ENCODE results near the gene PFN3. TPM values are rescaled to one million over a fixed set of nuclear protein-coding genes. Genes with fewer than 3 reads are reported as not detected.

Gene PFN3
- polyA plus RNA-seq, 1 of the 3 experiments (the other 2 are of a cell fraction): not detected

DNA sequence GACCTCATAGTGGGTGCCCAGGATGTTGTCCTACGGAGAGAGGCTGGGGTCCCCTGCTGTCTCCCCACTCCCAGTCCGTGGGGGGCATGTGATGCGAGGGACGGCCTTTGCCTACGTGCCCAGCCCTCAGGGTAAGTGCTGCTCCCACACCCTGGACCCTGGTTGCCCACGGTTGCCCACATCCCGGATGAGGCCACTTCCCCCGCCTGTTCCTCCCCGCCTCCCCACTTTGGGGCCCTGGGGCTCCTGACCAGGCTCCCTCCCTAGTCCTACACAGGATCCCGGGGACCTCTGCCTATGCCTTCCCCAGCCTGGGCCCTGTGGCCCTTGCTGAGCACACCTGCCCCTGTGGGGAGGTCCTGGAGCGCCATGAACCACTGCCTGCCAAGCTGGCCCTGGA lies 14.7 kb downstream of the PFN3 start:
- no peaks in the 10 kb centered on the region for H3K36me3 ChIP-seq (replicated peaks in 1 of 2; ENCODE audit: control insufficient read depth in 1 of 2, insufficient read depth in 2 of 2, low read length in 1 of 2)
- H3K79me2 ChIP-seq (ENCODE audit: insufficient read depth): no peaks in the 10 kb centered on the region
- H4K20me1 ChIP-seq (ENCODE audit: insufficient read depth): no peaks in the 10 kb centered on the region
- TF ChIP-seq ELF1 (IDR thresholded peaks at IDR 0.05): no peak
- TF ChIP-seq, protein P1, sequence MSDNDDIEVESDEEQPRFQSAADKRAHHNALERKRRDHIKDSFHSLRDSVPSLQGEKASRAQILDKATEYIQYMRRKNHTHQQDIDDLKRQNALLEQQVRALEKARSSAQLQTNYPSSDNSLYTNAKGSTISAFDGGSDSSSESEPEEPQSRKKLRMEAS (IDR thresholded peaks at IDR 0.05; ENCODE audit: low read depth): no peak
- ChIA-PET CTCF (interaction anchor here (1.0 to 14.2 kb wide), 7 partner anchors 15 to 117 kb away, joined by 3 to 209 read pairs (median 42); no protein-coding TSS in a partner anchor), POLR2A (no interaction called here)
- no peak overlapping the region for H3K9ac ChIP-seq
- peaks cover 5% of the 10 kb centered on the region for H3F3A ChIP-seq (replicated peaks; ENCODE audit: insufficient read depth)
- no peak for DNase-seq
- no peaks in the 10 kb centered on the region for H3K27me3 ChIP-seq (ENCODE audit: insufficient read depth)
- no peaks in the 10 kb centered on the region for H3K9me3 ChIP-seq
- no peak overlapping the region for H3K4me2 ChIP-seq
- H3K4me3 ChIP-seq (ENCODE audit: low read depth in 2 of 2, low read length in 1 of 2): no peak overlapping the region
- no peak overlapping the region for H3K27ac ChIP-seq (ENCODE audit: low read depth in 2 of 2, low read length in 1 of 2)
- 56% methylated on average over 5 of the region's 11 CpGs for WGBS (ENCODE audit: low lambda C conversion rate)
- peaks cover 0 to 1% of the 10 kb centered on the region in 2 experiments; a peak in 1 of 4 replicates for H3K4me1 ChIP-seq (ENCODE audit: control insufficient read depth in 1 of 2, insufficient read depth in 2 of 2, low read depth in 1 of 2, low read length in 1 of 2)
- no peak overlapping the region for H2AFZ ChIP-seq (ENCODE audit: low read depth)
- no peaks in the 10 kb centered on the region for H3K9me2 ChIP-seq

- H4K20me1 ChIP-seq (ENCODE audit: insufficient read depth): no peaks in the 10 kb centered on the region
- H3K9me2 ChIP-seq: no peaks in the 10 kb centered on the region
- 33% methylated on average over 3 of the region's 4 CpGs for WGBS (ENCODE audit: low lambda C conversion rate)
- ChIA-PET POLR2A (no interaction called here), CTCF (interaction anchor here (5.5 to 14.2 kb wide), 3 partner anchors 15 to 70 kb away, joined by 42 to 209 read pairs (median 58); no protein-coding TSS in a partner anchor)
- H3K27me3 ChIP-seq (ENCODE audit: insufficient read depth): no peaks in the 10 kb centered on the region
- DNase-seq: no peak
- no peaks in the 10 kb centered on the region for H3K79me2 ChIP-seq (ENCODE audit: insufficient read depth)
- no peak for TF ChIP-seq RCOR1 (IDR thresholded peaks at IDR 0.05; ENCODE audit: low read length)
- no peak for TF ChIP-seq EP300 (IDR thresholded peaks at IDR 0.05; ENCODE audit: borderline replicate concordance in 1 of 2, low read depth in 1 of 2, low read length in 1 of 2)
- no peak for TF ChIP-seq TEAD4 (IDR thresholded peaks at IDR 0.05; ENCODE audit: borderline replicate concordance, insufficient read depth)
- no peak for TF ChIP-seq IRF3 (IDR thresholded peaks at IDR 0.05; ENCODE audit: low read depth, low read length)
- TF ChIP-seq ZBTB33 (IDR thresholded peaks at IDR 0.05; ENCODE audit: borderline replicate concordance, low read depth): no peak
- TF ChIP-seq RXRA (IDR thresholded peaks at IDR 0.05; ENCODE audit: borderline replicate concordance, low read depth): no peak
- TF ChIP-seq NFIC (IDR thresholded peaks at IDR 0.05; ENCODE audit: borderline replicate concordance): no peak
- TF ChIP-seq, protein P2, sequence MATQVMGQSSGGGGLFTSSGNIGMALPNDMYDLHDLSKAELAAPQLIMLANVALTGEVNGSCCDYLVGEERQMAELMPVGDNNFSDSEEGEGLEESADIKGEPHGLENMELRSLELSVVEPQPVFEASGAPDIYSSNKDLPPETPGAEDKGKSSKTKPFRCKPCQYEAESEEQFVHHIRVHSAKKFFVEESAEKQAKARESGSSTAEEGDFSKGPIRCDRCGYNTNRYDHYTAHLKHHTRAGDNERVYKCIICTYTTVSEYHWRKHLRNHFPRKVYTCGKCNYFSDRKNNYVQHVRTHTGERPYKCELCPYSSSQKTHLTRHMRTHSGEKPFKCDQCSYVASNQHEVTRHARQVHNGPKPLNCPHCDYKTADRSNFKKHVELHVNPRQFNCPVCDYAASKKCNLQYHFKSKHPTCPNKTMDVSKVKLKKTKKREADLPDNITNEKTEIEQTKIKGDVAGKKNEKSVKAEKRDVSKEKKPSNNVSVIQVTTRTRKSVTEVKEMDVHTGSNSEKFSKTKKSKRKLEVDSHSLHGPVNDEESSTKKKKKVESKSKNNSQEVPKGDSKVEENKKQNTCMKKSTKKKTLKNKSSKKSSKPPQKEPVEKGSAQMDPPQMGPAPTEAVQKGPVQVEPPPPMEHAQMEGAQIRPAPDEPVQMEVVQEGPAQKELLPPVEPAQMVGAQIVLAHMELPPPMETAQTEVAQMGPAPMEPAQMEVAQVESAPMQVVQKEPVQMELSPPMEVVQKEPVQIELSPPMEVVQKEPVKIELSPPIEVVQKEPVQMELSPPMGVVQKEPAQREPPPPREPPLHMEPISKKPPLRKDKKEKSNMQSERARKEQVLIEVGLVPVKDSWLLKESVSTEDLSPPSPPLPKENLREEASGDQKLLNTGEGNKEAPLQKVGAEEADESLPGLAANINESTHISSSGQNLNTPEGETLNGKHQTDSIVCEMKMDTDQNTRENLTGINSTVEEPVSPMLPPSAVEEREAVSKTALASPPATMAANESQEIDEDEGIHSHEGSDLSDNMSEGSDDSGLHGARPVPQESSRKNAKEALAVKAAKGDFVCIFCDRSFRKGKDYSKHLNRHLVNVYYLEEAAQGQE (IDR thresholded peaks at IDR 0.05; ENCODE audit: low read depth, low read length): no peak
- TF ChIP-seq, protein P3, sequence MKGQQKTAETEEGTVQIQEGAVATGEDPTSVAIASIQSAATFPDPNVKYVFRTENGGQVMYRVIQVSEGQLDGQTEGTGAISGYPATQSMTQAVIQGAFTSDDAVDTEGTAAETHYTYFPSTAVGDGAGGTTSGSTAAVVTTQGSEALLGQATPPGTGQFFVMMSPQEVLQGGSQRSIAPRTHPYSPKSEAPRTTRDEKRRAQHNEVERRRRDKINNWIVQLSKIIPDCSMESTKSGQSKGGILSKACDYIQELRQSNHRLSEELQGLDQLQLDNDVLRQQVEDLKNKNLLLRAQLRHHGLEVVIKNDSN (IDR thresholded peaks at IDR 0.05; ENCODE audit: borderline replicate concordance, low read depth): no peak
- no peak for TF ChIP-seq FOXM1 (IDR thresholded peaks at IDR 0.05; ENCODE audit: low read depth)
- no peak for TF ChIP-seq SIN3A (IDR thresholded peaks at IDR 0.05; ENCODE audit: borderline replicate concordance, low read depth, low read length)
- TF ChIP-seq, protein P1 (IDR thresholded peaks at IDR 0.05; ENCODE audit: low read depth): no peak
- TF ChIP-seq GATA2 (CRISPR knock-in tag; IDR thresholded peaks at IDR 0.05): no peak
- no peak for TF ChIP-seq SMC3 (IDR thresholded peaks at IDR 0.05; ENCODE audit: low read depth, low read length)
- TF ChIP-seq RFX5 (IDR thresholded peaks at IDR 0.05; ENCODE audit: low read length): no peak
- TF ChIP-seq CHD2 (IDR thresholded peaks at IDR 0.05; ENCODE audit: low read length, partially characterized antibody): no peak
- no peak within 1 kb of the TSS for H3K4me2 ChIP-seq
- H3K4me3 ChIP-seq (ENCODE audit: low read depth in 2 of 2, low read length in 1 of 2): no peak within 1 kb of the TSS
- H3F3A ChIP-seq (replicated peaks; ENCODE audit: insufficient read depth): peaks cover under 1% of the 10 kb centered on the region
- H3K36me3 ChIP-seq (replicated peaks in 1 of 2; ENCODE audit: control insufficient read depth in 1 of 2, insufficient read depth in 2 of 2, low read length in 1 of 2): no peaks in the 10 kb centered on the region
- H3K4me1 ChIP-seq (ENCODE audit: control insufficient read depth in 1 of 2, insufficient read depth in 2 of 2, low read depth in 1 of 2, low read length in 1 of 2): peaks cover 0 to 7% of the 10 kb centered on the region in 2 experiments; a peak in 2 of 4 replicates
- H3K9me3 ChIP-seq: no peaks in the 10 kb centered on the region
- H3K27ac ChIP-seq (ENCODE audit: low read depth in 2 of 2, low read length in 1 of 2): no peak within 1 kb of the TSS
- no peak within 1 kb of the TSS for H2AFZ ChIP-seq (ENCODE audit: low read depth)
- no peak within 1 kb of the TSS for H3K9ac ChIP-seq
Observed at GRCh38 chr5:177384134-177384533, 16.3 kb downstream of the PFN3 start, which contains the start of gene SLC34A1. TSS of gene SLC34A1 (plus strand) at chr5:177384434. CDS start at chr5:177385742, 1,308 bp downstream.
